ENCODE data around the gene STAG3. TPM values are rescaled to one million over a fixed set of nuclear protein-coding genes. Genes with fewer than 3 reads are reported as not detected.

STAG3 gene
- total RNA-seq, 1 experiment from 2014 or later = 5.2 TPM

DNA sequence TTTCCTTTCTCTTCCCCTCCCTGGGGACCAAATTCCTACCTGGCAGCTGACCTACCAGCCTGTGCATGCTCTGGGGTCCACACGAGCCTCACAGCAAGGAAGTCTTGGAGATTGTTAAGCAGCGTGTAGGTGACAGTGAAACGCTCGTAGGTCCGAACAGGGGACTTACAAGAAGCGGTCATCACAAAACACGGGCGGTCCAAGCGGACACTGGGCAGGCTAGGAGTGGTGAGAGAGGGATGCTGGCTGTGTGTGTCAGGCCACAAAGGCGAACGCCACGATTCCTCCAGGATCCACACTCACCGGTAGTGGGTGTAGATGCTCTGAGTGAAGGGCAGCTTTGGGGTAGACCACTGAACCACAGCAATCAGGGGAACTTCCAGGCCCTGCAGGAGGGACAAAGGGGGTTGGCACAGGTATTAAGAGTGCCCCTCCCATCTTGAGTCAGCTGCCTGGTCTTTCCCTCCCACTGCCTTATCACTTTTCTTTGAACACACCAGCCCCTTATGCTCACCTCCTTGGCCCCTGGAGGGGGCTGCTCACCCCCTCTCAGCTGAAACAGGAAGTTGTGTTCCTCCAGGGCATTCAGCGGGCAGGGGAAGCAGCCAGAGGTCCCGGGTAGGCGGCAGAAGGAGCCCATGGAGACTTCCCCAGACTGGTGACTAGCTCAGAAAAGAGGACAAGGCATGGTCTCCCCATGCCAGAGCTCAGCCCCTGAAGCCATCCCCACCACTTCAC is 21.2 kb upstream of the STAG3 start:
- POLR2A ChIA-PET = interaction anchor here (0.5 kb wide), 1 partner anchor 766 kb away, joined by 3 read pairs; no protein-coding TSS in a partner anchor
- Mint-ChIP-seq H3K9me3 (no peaks in the 10 kb centered on the region), H3K36me3 (peaks cover 24% of the 10 kb centered on the region), H3K4me3 (peak overlapping the region; percentile 75), H3K27me3 (ENCODE audit: low read depth) (no peaks in the 10 kb centered on the region), H3K4me1 (peaks cover 35% of the 10 kb centered on the region), H3K27ac (no peak overlapping the region)
- no peak for ATAC-seq
- CTCF ChIA-PET = interaction anchor here (1.4 to 1.8 kb wide), 4 partner anchors 8 to 26 kb away, joined by 3 to 6 read pairs (median 6); partner anchors contain the start of genes GAL3ST4 and LAMTOR4
- TF ChIP-seq, protein P1, sequence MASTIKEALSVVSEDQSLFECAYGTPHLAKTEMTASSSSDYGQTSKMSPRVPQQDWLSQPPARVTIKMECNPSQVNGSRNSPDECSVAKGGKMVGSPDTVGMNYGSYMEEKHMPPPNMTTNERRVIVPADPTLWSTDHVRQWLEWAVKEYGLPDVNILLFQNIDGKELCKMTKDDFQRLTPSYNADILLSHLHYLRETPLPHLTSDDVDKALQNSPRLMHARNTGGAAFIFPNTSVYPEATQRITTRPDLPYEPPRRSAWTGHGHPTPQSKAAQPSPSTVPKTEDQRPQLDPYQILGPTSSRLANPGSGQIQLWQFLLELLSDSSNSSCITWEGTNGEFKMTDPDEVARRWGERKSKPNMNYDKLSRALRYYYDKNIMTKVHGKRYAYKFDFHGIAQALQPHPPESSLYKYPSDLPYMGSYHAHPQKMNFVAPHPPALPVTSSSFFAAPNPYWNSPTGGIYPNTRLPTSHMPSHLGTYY (CRISPR knock-in tag; IDR thresholded peaks at IDR 0.05) = no peak
- TF ChIP-seq RELA (CRISPR knock-in tag; IDR thresholded peaks at IDR 0.05; ENCODE audit: borderline replicate concordance) (no peak), MYBL2 (CRISPR knock-in tag; IDR thresholded peaks at IDR 0.05) (no peak), TCF7 (CRISPR knock-in tag; IDR thresholded peaks at IDR 0.05; ENCODE audit: low read depth) (no peak), TEAD1 (CRISPR knock-in tag; IDR thresholded peaks at IDR 0.05) (no peak), GABPB1 (CRISPR knock-in tag; IDR thresholded peaks at IDR 0.05) (no peak), HMGA2 (CRISPR knock-in tag; IDR thresholded peaks at IDR 0.05) (no peak), ZNF416 (CRISPR knock-in tag; IDR thresholded peaks at IDR 0.05) (no peak), NR1H2 (CRISPR knock-in tag; IDR thresholded peaks at IDR 0.05) (no peak), NFYB (CRISPR knock-in tag; conservative IDR thresholded peaks at IDR 0.05; ENCODE audit: low read depth) (no peak), PRRX2 (CRISPR knock-in tag; IDR thresholded peaks at IDR 0.05) (no peak), JAZF1 (CRISPR knock-in tag; IDR thresholded peaks at IDR 0.05) (no peak), ZNF232 (CRISPR knock-in tag; IDR thresholded peaks at IDR 0.05) (no peak), ZNF317 (CRISPR knock-in tag; IDR thresholded peaks at IDR 0.05; ENCODE audit: borderline replicate concordance, low read depth) (no peak)
- TF ChIP-seq, protein P2, sequence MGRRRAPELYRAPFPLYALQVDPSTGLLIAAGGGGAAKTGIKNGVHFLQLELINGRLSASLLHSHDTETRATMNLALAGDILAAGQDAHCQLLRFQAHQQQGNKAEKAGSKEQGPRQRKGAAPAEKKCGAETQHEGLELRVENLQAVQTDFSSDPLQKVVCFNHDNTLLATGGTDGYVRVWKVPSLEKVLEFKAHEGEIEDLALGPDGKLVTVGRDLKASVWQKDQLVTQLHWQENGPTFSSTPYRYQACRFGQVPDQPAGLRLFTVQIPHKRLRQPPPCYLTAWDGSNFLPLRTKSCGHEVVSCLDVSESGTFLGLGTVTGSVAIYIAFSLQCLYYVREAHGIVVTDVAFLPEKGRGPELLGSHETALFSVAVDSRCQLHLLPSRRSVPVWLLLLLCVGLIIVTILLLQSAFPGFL (CRISPR knock-in tag; IDR thresholded peaks at IDR 0.05; ENCODE audit: borderline replicate concordance) = no peak
- TF ChIP-seq, protein P3, sequence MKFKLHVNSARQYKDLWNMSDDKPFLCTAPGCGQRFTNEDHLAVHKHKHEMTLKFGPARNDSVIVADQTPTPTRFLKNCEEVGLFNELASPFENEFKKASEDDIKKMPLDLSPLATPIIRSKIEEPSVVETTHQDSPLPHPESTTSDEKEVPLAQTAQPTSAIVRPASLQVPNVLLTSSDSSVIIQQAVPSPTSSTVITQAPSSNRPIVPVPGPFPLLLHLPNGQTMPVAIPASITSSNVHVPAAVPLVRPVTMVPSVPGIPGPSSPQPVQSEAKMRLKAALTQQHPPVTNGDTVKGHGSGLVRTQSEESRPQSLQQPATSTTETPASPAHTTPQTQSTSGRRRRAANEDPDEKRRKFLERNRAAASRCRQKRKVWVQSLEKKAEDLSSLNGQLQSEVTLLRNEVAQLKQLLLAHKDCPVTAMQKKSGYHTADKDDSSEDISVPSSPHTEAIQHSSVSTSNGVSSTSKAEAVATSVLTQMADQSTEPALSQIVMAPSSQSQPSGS (CRISPR knock-in tag; IDR thresholded peaks at IDR 0.05; ENCODE audit: borderline replicate concordance, low read depth) = no peak
- TF ChIP-seq, protein P4, sequence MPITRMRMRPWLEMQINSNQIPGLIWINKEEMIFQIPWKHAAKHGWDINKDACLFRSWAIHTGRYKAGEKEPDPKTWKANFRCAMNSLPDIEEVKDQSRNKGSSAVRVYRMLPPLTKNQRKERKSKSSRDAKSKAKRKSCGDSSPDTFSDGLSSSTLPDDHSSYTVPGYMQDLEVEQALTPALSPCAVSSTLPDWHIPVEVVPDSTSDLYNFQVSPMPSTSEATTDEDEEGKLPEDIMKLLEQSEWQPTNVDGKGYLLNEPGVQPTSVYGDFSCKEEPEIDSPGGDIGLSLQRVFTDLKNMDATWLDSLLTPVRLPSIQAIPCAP (CRISPR knock-in tag; IDR thresholded peaks at IDR 0.05) = no peak
- TF ChIP-seq, protein P5, sequence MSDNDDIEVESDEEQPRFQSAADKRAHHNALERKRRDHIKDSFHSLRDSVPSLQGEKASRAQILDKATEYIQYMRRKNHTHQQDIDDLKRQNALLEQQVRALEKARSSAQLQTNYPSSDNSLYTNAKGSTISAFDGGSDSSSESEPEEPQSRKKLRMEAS (CRISPR knock-in tag; IDR thresholded peaks at IDR 0.05) = no peak
- TF ChIP-seq, protein P6, sequence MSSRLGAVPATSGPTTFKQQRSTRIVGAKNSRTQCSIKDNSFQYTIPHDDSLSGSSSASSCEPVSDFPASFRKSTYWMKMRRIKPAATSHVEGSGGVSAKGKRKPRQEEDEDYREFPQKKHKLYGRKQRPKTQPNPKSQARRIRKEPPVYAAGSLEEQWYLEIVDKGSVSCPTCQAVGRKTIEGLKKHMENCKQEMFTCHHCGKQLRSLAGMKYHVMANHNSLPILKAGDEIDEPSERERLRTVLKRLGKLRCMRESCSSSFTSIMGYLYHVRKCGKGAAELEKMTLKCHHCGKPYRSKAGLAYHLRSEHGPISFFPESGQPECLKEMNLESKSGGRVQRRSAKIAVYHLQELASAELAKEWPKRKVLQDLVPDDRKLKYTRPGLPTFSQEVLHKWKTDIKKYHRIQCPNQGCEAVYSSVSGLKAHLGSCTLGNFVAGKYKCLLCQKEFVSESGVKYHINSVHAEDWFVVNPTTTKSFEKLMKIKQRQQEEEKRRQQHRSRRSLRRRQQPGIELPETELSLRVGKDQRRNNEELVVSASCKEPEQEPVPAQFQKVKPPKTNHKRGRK (CRISPR knock-in tag; IDR thresholded peaks at IDR 0.05; ENCODE audit: borderline replicate concordance) = no peak
- no peak for DNase-seq (ENCODE audit: low spot score)

DNA sequence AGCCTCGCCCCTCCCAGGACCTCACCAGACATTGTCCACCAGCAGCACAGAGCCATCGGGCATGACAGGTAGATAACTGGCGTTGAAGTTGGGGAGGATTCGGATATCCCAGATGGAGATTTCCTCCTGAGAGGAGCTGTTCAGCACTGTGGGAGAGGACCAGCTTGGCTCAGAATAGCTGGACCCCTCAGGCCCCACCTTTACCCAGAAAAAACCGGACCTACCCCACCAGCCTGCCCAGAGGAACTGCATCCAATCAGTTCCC is 20.7 kb upstream of the STAG3 start:
- H3K36me3 Mint-ChIP-seq = peaks cover 24% of the 10 kb centered on the region
- DNase-seq (ENCODE audit: low spot score) (no peak), ATAC-seq (no peak)
- H3K9me3 Mint-ChIP-seq = no peaks in the 10 kb centered on the region
- CTCF ChIA-PET = interaction anchor here (1.4 to 1.8 kb wide), 4 partner anchors 8 to 26 kb away, joined by 3 to 6 read pairs (median 6); partner anchors contain the start of genes GAL3ST4 and LAMTOR4
- POLR2A ChIA-PET = interaction anchor here (0.5 to 0.6 kb wide), 2 partner anchors 8 to 765 kb away, joined by 3 read pairs; partner anchors contain the start of gene LAMTOR4
- no peaks in the 10 kb centered on the region for H3K27me3 Mint-ChIP-seq (ENCODE audit: low read depth)
- peak overlapping the region; percentile 75 for H3K4me3 Mint-ChIP-seq
- H3K4me1 Mint-ChIP-seq = peaks cover 35% of the 10 kb centered on the region
- H3K27ac Mint-ChIP-seq = no peak overlapping the region; the same call in 1 of the 2 replicates
- TF ChIP-seq, protein P7, sequence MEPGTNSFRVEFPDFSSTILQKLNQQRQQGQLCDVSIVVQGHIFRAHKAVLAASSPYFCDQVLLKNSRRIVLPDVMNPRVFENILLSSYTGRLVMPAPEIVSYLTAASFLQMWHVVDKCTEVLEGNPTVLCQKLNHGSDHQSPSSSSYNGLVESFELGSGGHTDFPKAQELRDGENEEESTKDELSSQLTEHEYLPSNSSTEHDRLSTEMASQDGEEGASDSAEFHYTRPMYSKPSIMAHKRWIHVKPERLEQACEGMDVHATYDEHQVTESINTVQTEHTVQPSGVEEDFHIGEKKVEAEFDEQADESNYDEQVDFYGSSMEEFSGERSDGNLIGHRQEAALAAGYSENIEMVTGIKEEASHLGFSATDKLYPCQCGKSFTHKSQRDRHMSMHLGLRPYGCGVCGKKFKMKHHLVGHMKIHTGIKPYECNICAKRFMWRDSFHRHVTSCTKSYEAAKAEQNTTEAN (CRISPR knock-in tag; IDR thresholded peaks at IDR 0.05) = no peak
- TF ChIP-seq TEAD4 (CRISPR knock-in tag; IDR thresholded peaks at IDR 0.05) (no peak), NFE2L1 (CRISPR knock-in tag; IDR thresholded peaks at IDR 0.05) (no peak)
- TF ChIP-seq, protein P8, sequence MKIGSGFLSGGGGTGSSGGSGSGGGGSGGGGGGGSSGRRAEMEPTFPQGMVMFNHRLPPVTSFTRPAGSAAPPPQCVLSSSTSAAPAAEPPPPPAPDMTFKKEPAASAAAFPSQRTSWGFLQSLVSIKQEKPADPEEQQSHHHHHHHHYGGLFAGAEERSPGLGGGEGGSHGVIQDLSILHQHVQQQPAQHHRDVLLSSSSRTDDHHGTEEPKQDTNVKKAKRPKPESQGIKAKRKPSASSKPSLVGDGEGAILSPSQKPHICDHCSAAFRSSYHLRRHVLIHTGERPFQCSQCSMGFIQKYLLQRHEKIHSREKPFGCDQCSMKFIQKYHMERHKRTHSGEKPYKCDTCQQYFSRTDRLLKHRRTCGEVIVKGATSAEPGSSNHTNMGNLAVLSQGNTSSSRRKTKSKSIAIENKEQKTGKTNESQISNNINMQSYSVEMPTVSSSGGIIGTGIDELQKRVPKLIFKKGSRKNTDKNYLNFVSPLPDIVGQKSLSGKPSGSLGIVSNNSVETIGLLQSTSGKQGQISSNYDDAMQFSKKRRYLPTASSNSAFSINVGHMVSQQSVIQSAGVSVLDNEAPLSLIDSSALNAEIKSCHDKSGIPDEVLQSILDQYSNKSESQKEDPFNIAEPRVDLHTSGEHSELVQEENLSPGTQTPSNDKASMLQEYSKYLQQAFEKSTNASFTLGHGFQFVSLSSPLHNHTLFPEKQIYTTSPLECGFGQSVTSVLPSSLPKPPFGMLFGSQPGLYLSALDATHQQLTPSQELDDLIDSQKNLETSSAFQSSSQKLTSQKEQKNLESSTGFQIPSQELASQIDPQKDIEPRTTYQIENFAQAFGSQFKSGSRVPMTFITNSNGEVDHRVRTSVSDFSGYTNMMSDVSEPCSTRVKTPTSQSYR (CRISPR knock-in tag; IDR thresholded peaks at IDR 0.05) = no peak
